OCI-LY1 (cell line): ENCODE measurements around the gene PTPRN2.

Experiments
- H2AFZ ChIP-seq: fragments of 200-600 bp; sonication (generic), shearing (Covaris generic); 2 replicates; pipeline ENCODE4 v1.6.0; 2014; ENCODE audit warnings: antibody characterized with exemption, mild to moderate bottlenecking, low read length
- H3F3A ChIP-seq: fragments of 200-600 bp; sonication (generic), shearing (Covaris generic); 2 replicates; pipeline ENCODE4 v1.6.0; 2014; ENCODE audit warnings: mild to moderate bottlenecking, antibody characterized with exemption, low read length, moderate library complexity; ENCODE audit not compliant: insufficient read depth
- H3K27ac ChIP-seq: fragments of 200-600 bp; sonication (generic); 2 replicates; pipeline ENCODE4 v1.5.1; 2014; ENCODE audit warnings: low read length, mixed run types, mild to moderate bottlenecking, low read depth; ENCODE audit not compliant: poor library complexity, severe bottlenecking
- H3K27me3 ChIP-seq: fragments of 200-600 bp; sonication (generic); 2 replicates; pipeline ENCODE4 v1.6.0; 2014; ENCODE audit warnings: antibody characterized with exemption, mild to moderate bottlenecking, low read length, moderate library complexity; ENCODE audit not compliant: insufficient read depth
- H3K36me3 ChIP-seq: fragments of 200-600 bp; sonication (generic); 2 replicates; pipeline ENCODE4 v1.6.1; 2014; ENCODE audit warnings: mild to moderate bottlenecking, antibody characterized with exemption, low read length, moderate library complexity, mixed read lengths; ENCODE audit not compliant: insufficient read depth
- H3K4me1 ChIP-seq: fragments of 200-600 bp; sonication (generic); 2 replicates; pipeline ENCODE4 v1.5.1; 2014; ENCODE audit warnings: mild to moderate bottlenecking, low read length, moderate library complexity; ENCODE audit not compliant: insufficient read depth, severe bottlenecking
- H3K4me2 ChIP-seq: fragments of 200-600 bp; sonication (generic), shearing (Covaris generic); 2 replicates; pipeline ENCODE4 v1.6.1; 2014; ENCODE audit warnings: low read length
- H3K4me3 ChIP-seq: fragments of 200-600 bp; sonication (generic); 2 replicates; pipeline ENCODE4 v1.5.1; 2014; ENCODE audit warnings: low read length, low read depth, mild to moderate bottlenecking, mixed read lengths; ENCODE audit not compliant: poor library complexity, severe bottlenecking
- H3K79me2 ChIP-seq: fragments of 200-600 bp; shearing (Covaris generic); 2 replicates; pipeline ENCODE4 v1.6.1; 2016; ENCODE audit warnings: mixed run types, low read length, mixed read lengths; ENCODE audit not compliant: insufficient read depth
- H3K9ac ChIP-seq: fragments of 200-600 bp; sonication (generic), shearing (Covaris generic); 2 replicates; pipeline ENCODE4 v1.6.1; 2014; ENCODE audit warnings: mild to moderate bottlenecking, low read length, mixed read lengths
- H3K9me2 ChIP-seq: fragments of 200-600 bp; sonication (generic), shearing (Covaris generic); 2 replicates; pipeline ENCODE4 v1.6.1; 2014; ENCODE audit warnings: low read depth, mild to moderate bottlenecking, low read length, mixed read lengths
- H3K9me3 ChIP-seq: fragments of 200-600 bp; shearing (Covaris generic); 2 replicates; pipeline ENCODE4 v1.6.1; 2014; ENCODE audit warnings: low read length, mixed read lengths
- H4K20me1 ChIP-seq: fragments of 200-600 bp; sonication (generic), shearing (Covaris generic); 2 replicates; pipeline ENCODE4 v1.6.0; 2016; ENCODE audit warnings: mild to moderate bottlenecking, low read length; ENCODE audit not compliant: insufficient read depth
- EZH2 ChIP-seq: fragments of 200-600 bp; sonication (generic), shearing (Covaris generic); IDR thresholded peaks from 2 replicates; pipeline ENCODE4 v1.8.0; 2017; ENCODE audit warnings: borderline replicate concordance, mixed run types, mild to moderate bottlenecking, antibody characterized with exemption, low read length, moderate library complexity, mixed read lengths
- TF ChIP-seq, protein P1 (sequence below): fragments of 200-600 bp; sonication (generic), shearing (Covaris generic); IDR thresholded peaks from 2 replicates; pipeline ENCODE4 v1.5.1; 2017; ENCODE audit warnings: mild to moderate bottlenecking, antibody characterized with exemption, low read length, moderate library complexity, mixed read lengths

The PTPRN2 gene

DNA sequence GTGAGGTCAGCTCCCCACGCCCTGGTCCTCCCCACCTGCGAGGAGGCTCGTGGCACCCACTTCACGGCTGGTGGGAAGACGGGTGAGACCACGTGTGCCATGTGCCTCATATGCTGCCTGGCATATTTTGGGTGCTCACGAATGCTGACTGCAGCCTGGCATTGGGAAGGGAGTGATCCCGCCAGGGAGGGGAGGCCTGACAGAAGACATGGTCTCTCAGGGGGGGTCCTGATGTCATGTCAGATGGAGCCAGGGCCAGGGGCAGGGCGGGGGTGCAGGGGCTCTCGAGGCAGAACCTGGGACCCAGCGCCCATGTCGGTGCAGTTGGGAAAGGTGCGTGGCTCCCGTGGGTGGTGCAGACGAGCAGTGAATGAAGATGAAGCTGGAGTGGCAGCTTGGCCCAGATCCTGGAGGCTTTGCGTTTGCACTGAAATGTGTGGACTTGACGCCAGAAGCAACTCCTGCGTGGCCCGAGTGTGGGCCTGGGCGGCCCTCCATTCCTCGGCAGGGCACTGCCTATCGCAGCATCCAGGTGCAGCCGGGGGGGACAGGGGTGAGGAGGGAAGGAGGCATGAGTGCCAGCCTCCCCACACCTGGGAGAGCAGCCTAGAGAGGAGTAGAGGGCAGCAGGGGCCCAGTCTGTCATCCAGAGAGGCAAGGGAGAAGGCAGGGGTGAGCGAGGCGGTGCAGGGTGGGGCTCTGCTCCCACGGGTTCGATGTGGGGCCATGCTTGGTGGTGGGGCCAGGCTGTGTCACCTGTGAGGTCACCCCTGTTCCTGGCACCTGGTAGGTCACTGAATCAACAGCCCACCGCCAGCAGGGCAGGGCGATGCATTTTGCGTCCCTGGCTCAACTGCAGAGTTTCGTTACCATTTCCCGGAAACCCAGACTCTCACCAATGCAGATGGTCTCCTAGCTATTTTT, 865.2 kb downstream of the PTPRN2 start:
- no peak for TF ChIP-seq EZH2
- TF ChIP-seq, protein P1, sequence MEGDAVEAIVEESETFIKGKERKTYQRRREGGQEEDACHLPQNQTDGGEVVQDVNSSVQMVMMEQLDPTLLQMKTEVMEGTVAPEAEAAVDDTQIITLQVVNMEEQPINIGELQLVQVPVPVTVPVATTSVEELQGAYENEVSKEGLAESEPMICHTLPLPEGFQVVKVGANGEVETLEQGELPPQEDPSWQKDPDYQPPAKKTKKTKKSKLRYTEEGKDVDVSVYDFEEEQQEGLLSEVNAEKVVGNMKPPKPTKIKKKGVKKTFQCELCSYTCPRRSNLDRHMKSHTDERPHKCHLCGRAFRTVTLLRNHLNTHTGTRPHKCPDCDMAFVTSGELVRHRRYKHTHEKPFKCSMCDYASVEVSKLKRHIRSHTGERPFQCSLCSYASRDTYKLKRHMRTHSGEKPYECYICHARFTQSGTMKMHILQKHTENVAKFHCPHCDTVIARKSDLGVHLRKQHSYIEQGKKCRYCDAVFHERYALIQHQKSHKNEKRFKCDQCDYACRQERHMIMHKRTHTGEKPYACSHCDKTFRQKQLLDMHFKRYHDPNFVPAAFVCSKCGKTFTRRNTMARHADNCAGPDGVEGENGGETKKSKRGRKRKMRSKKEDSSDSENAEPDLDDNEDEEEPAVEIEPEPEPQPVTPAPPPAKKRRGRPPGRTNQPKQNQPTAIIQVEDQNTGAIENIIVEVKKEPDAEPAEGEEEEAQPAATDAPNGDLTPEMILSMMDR: no peak
- no peaks in the 10 kb centered on the region for H3K36me3 ChIP-seq
- H3K9me2 ChIP-seq: no peaks in the 10 kb centered on the region
- no peaks in the 10 kb centered on the region for H3K4me1 ChIP-seq
- no peak overlapping the region for H3K9ac ChIP-seq
- no peak overlapping the region for H3K4me2 ChIP-seq
- H3K27me3 ChIP-seq: peaks cover 6% of the 10 kb centered on the region; the same call in 1 of the 2 replicates
- no peaks in the 10 kb centered on the region for H3F3A ChIP-seq
- H3K9me3 ChIP-seq: no peaks in the 10 kb centered on the region
- H2AFZ ChIP-seq: no peak overlapping the region
- no peak overlapping the region for H3K4me3 ChIP-seq
- H4K20me1 ChIP-seq: no peaks in the 10 kb centered on the region
- H3K27ac ChIP-seq: no peak overlapping the region
- no peaks in the 10 kb centered on the region for H3K79me2 ChIP-seq

DNA sequence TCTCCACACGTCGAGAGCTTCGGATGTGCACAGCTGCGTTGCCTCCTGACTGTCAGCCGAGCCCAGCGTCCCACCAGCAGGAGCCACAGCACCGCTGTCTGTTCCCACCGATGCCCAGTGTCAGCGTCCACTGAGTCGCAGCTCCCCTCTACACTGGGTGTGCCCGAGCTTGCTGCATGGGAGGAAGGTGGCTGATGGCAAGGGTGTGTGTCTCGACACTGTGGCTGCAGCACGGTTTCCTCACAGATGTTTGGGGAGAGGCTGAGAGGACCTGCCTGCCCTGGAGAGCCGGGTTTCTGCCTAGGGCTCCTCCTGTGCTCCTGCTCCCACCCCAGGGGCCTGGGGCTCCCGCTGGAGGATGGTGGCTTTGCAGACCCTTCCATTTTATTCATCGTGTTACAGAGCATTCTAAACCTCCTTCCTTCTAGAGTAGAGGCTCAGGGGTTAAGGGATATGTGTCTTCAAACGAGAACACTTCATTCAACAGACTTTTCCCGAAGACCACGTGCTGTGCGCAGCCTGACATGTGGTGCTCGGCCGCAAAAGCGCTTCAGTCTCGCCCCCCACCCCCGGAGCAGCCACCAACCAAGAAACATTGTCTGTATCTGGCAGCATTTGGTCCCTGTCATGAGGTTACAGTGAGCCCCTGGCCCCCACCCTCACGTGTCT, 866.0 kb downstream of the PTPRN2 start:
- Histone ChIP-seq H3K9me2 (no peaks in the 10 kb centered on the region), H3K4me1 (no peaks in the 10 kb centered on the region), H3F3A (no peaks in the 10 kb centered on the region), H3K9me3 (no peaks in the 10 kb centered on the region), H3K27ac (no peak overlapping the region), H3K36me3 (no peaks in the 10 kb centered on the region), H2AFZ (no peak overlapping the region), H3K27me3 (peaks cover 6% of the 10 kb centered on the region; the same call in 1 of the 2 replicates), H3K4me2 (no peak overlapping the region), H3K79me2 (no peaks in the 10 kb centered on the region), H4K20me1 (no peaks in the 10 kb centered on the region), H3K9ac (no peak overlapping the region), H3K4me3 (no peak overlapping the region)
- no peak for TF ChIP-seq EZH2
- TF ChIP-seq, protein P1: no peak

DNA sequence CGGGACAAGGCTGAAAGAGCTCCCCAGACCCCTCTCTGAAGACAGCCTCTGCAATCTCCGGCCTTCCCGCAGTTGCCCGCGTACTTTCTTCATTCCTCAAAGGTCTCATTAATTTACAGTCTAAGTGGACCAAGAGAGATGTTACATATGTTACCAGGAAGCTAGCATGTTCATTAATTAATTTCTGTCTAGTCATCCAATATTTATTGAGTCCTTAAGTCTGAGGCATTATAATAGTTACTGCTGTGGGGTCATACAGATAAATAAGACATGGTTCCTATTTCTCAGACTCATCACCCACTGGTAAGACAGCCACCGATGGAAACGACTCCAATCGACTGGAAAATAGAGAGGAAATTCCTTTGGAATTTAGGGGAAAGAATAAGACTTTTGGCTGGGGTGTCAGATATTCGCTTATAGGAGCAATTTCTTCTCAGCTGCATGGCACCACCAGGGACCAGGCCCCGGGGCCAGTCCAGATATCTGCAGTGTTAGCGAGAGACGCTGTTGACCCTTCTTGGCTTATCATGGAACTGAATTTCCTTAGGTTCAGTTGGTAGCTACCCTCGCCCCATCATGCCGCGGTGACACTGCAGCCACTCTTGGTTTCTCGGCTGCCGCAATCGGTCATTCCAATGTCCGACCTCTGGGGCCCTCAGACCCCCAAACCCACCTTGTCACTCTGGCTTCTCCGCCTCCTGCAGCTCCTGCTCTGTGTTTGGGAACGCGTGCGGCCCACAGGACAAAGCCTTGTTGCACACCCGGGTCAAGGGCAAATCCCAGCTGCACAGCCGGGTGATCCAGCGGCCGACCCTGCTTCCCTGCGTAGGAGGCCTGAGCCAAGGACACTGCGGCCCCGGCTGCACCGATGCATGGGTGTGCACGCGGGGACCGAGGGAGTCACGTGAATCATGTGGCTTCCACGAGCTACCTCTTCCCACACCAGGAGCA, 867.6 kb downstream of the PTPRN2 start:
- H3K79me2 ChIP-seq: no peaks in the 10 kb centered on the region
- no peaks in the 10 kb centered on the region for H3K9me3 ChIP-seq
- no peaks in the 10 kb centered on the region for H3K36me3 ChIP-seq
- no peak overlapping the region for H2AFZ ChIP-seq
- no peaks in the 10 kb centered on the region for H3F3A ChIP-seq
- no peak for TF ChIP-seq EZH2
- TF ChIP-seq, protein P1: no peak
- H3K4me2 ChIP-seq: no peak overlapping the region
- no peaks in the 10 kb centered on the region for H3K4me1 ChIP-seq
- no peaks in the 10 kb centered on the region for H4K20me1 ChIP-seq
- H3K27me3 ChIP-seq: peaks cover 6% of the 10 kb centered on the region; the same call in 1 of the 2 replicates
- H3K9me2 ChIP-seq: no peaks in the 10 kb centered on the region
- no peak overlapping the region for H3K27ac ChIP-seq
- no peak overlapping the region for H3K4me3 ChIP-seq
- H3K9ac ChIP-seq: no peak overlapping the region
